Activated naive CD8-positive, alpha-beta T cell (primary cell): ENCODE data around the gene PRELP.

Experiments
- H3K27ac Mint-ChIP-seq: one replicate; pipeline ENCODE4 v1.8.0; 2021; ENCODE audit warnings: mixed read lengths
- H3K27me3 Mint-ChIP-seq: one replicate; pipeline ENCODE4 v1.8.0; 2021; ENCODE audit warnings: mixed read lengths
- H3K36me3 Mint-ChIP-seq: one replicate; pipeline ENCODE4 v1.8.0; 2021; ENCODE audit warnings: mixed read lengths
- H3K4me1 Mint-ChIP-seq: one replicate; pipeline ENCODE4 v1.8.0; 2021; ENCODE audit warnings: low read depth, mixed read lengths
- H3K4me3 Mint-ChIP-seq: one replicate; pipeline ENCODE4 v1.8.0; 2021; ENCODE audit warnings: mild to moderate bottlenecking, mixed read lengths
- H3K9me3 Mint-ChIP-seq: one replicate; pipeline ENCODE4 v1.8.0; 2021; ENCODE audit warnings: low read depth, mixed read lengths

Gene PRELP

GRCh38 chr1:203448521-203449061 lies 27.0 kb upstream of the PRELP start:
- Mint-ChIP-seq H3K4me1 (no peaks in the 10 kb centered on the region), H3K36me3 (no peaks in the 10 kb centered on the region), H3K4me3 (no peak overlapping the region), H3K9me3 (peaks cover 5% of the 10 kb centered on the region), H3K27ac (no peak overlapping the region), H3K27me3 (peaks cover 10% of the 10 kb centered on the region)

DNA sequence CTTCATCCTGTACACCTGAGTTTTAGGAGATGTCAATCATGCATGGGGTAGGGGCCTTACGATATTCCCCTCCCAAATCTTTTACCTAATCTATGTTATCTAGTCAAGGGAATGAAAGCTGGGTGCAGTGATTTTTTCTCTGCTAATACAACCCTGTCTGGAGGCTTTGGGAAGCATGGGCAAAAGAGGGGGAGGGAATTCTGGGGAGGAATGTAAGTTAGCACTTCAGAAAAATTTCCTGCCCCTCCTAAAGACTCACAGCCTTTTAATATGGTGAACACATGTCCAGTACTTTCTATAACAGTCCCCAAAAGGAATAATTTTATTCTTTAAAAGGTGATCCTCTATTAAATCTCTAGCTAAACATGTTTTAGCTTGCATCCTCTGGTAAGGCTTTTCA lies 25.6 kb upstream of the PRELP start:
- Mint-ChIP-seq H3K9me3 (peaks cover 3% of the 10 kb centered on the region), H3K4me3 (no peak overlapping the region), H3K27ac (no peak overlapping the region), H3K36me3 (no peaks in the 10 kb centered on the region), H3K4me1 (no peaks in the 10 kb centered on the region), H3K27me3 (peaks cover 11% of the 10 kb centered on the region)

DNA sequence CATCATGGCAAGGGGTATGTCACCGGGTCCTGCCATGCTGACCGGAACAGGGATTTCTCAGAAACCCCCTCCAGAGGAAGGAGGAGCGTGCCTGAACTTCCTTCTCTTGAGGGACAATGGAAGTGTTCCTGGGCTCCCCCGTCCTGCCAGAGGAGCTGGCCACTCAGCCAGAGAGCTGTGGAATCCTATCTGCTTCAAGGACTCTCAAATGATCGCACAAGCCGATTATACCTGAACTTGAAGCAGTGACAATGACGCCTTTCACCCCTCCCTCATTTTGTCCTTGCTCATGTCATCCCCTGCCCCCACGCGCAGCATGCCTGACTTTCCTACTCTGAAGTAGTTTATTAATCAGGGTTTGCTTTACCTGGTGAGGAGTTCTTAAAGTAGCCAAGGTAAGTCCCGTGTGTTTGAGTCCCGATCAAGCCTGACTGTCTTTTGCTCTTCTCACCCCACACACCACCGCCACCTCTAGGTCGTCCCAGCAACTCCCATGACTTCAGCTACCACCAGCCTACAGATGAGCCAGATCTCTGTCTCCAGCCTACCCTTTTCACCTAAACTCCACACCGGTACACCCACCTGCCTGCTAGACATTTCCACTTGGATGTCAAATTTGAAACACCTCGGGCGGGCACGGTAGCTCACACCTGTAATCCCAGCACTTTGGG lies 25.0 kb upstream of the PRELP start:
- no peaks in the 10 kb centered on the region for H3K36me3 Mint-ChIP-seq
- H3K27me3 Mint-ChIP-seq: peaks cover 11% of the 10 kb centered on the region
- no peaks in the 10 kb centered on the region for H3K4me1 Mint-ChIP-seq
- no peaks in the 10 kb centered on the region for H3K9me3 Mint-ChIP-seq
- no peak overlapping the region for H3K4me3 Mint-ChIP-seq
- no peak overlapping the region for H3K27ac Mint-ChIP-seq

GRCh38 chr1:203451836-203452784 lies 23.5 kb upstream of the PRELP start:
- Mint-ChIP-seq H3K27me3 (peaks cover 11% of the 10 kb centered on the region), H3K9me3 (no peaks in the 10 kb centered on the region), H3K4me3 (no peak overlapping the region), H3K36me3 (no peaks in the 10 kb centered on the region), H3K4me1 (no peaks in the 10 kb centered on the region), H3K27ac (no peak overlapping the region)

DNA sequence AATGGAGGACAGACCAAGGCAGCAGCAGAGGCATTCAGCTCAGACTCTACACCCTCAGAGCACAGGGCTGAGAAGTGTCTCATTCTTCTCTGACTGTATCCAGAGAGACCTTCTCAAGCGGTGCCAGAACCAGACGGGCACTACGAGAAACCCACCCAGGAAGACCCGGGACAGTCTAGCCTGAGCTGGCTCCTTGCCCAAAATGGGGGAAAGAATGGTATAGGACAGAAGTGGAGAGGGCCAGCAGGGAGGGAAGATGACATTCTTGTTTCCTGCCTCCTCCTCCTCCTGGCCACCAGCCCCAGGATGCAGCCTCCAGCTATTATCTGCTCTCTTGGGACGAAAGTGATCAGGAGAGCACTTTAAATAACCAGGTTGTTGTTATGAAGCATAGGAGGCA lies 22.6 kb upstream of the PRELP start:
- H3K36me3 Mint-ChIP-seq: no peaks in the 10 kb centered on the region
- no peak overlapping the region for H3K27ac Mint-ChIP-seq
- no peak overlapping the region for H3K4me3 Mint-ChIP-seq
- H3K9me3 Mint-ChIP-seq: no peaks in the 10 kb centered on the region
- H3K4me1 Mint-ChIP-seq: no peaks in the 10 kb centered on the region
- H3K27me3 Mint-ChIP-seq: peaks cover 11% of the 10 kb centered on the region

GRCh38 chr1:203453616-203454015 lies 22.0 kb upstream of the PRELP start:
- Mint-ChIP-seq H3K36me3 (no peaks in the 10 kb centered on the region), H3K9me3 (no peaks in the 10 kb centered on the region), H3K4me3 (no peak overlapping the region), H3K27me3 (peaks cover 11% of the 10 kb centered on the region), H3K4me1 (no peaks in the 10 kb centered on the region), H3K27ac (no peak overlapping the region)

- H3K27ac Mint-ChIP-seq: no peak overlapping the region
- H3K27me3 Mint-ChIP-seq: peaks cover 9% of the 10 kb centered on the region
- H3K36me3 Mint-ChIP-seq: no peaks in the 10 kb centered on the region
- no peaks in the 10 kb centered on the region for H3K9me3 Mint-ChIP-seq
- H3K4me3 Mint-ChIP-seq: no peak overlapping the region
- no peaks in the 10 kb centered on the region for H3K4me1 Mint-ChIP-seq
Measured at GRCh38 chr1:203454986-203455471, 20.6 kb upstream of the PRELP start.

DNA sequence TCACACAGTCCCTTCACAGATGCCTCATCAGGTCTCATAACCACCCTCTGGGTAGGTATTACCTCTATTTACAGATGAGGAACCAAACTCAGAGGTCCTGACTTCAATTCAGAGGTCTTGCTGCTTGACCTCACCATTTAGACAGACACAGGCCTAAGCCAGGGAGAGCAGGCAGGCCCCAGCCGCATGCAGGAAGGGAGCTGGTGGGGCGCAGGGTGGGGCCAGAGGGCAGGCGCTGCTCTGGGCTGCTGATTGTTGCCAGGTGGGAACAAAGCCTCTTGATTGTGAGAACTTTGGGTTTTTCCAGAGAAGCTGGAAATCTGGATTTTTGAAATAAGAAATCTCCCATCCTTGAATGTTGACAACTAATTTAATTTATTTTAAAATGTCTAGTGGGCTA lies 19.9 kb upstream of the PRELP start:
- H3K27me3 Mint-ChIP-seq: peaks cover 10% of the 10 kb centered on the region
- no peaks in the 10 kb centered on the region for H3K9me3 Mint-ChIP-seq
- no peak overlapping the region for H3K4me3 Mint-ChIP-seq
- no peaks in the 10 kb centered on the region for H3K36me3 Mint-ChIP-seq
- no peaks in the 10 kb centered on the region for H3K4me1 Mint-ChIP-seq
- no peak overlapping the region for H3K27ac Mint-ChIP-seq

DNA sequence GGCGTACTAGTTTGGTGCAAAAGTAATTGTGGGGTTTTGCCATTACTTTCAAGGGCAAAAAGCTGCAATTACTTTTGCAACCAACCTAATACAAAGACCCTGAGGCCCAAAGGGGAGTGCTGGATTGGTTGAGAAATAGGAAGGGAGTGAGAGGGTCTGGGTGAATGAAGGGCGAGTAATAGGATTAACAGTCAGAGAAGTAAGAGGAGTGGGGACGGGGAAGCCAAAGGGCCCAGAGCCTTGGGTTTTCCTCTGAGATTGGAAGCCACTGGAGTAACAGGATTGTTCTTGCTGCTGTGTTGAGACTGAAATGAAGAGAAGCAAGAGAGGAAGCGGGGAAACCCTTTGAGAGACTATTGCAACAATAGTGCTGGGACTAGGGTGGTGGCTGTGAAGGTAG lies 19.0 kb upstream of the PRELP start:
- no peak overlapping the region for H3K27ac Mint-ChIP-seq
- H3K4me3 Mint-ChIP-seq: no peak overlapping the region
- H3K9me3 Mint-ChIP-seq: no peaks in the 10 kb centered on the region
- H3K27me3 Mint-ChIP-seq: peaks cover 10% of the 10 kb centered on the region
- no peaks in the 10 kb centered on the region for H3K4me1 Mint-ChIP-seq
- H3K36me3 Mint-ChIP-seq: no peaks in the 10 kb centered on the region

DNA sequence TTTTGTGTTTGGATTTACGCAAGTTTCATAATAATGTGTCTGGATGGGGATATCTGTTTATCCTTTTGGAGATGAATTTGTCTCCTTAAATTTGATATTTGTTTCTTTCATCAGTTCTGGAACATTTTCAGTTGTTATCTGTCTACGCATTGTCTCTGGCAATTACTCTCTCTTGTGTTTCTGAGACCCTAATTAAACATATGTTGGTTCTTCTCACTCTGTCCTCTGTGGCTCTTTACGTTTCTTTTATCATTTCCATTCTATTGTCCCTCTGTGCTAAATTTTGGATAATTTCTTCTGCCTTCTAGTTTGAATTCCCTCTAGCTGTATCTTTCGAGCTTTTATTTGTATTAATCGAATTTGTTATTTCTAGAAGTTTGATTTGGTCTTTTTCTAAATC lies 17.5 kb upstream of the PRELP start:
- H3K27me3 Mint-ChIP-seq: peaks cover 7% of the 10 kb centered on the region
- H3K9me3 Mint-ChIP-seq: no peaks in the 10 kb centered on the region
- H3K4me1 Mint-ChIP-seq: no peaks in the 10 kb centered on the region
- no peaks in the 10 kb centered on the region for H3K36me3 Mint-ChIP-seq
- H3K27ac Mint-ChIP-seq: no peak overlapping the region
- no peak overlapping the region for H3K4me3 Mint-ChIP-seq

GRCh38 chr1:203459671-203460201 lies 15.9 kb upstream of the PRELP start:
- Mint-ChIP-seq H3K4me1 (no peaks in the 10 kb centered on the region), H3K27me3 (peaks cover 6% of the 10 kb centered on the region), H3K4me3 (no peak overlapping the region), H3K9me3 (no peaks in the 10 kb centered on the region), H3K27ac (no peak overlapping the region), H3K36me3 (no peaks in the 10 kb centered on the region)

GRCh38 chr1:203461717-203462116 lies 13.9 kb upstream of the PRELP start:
- H3K4me1 Mint-ChIP-seq: no peaks in the 10 kb centered on the region
- peaks cover 6% of the 10 kb centered on the region for H3K27me3 Mint-ChIP-seq
- no peaks in the 10 kb centered on the region for H3K36me3 Mint-ChIP-seq
- H3K27ac Mint-ChIP-seq: no peak overlapping the region
- H3K4me3 Mint-ChIP-seq: no peak overlapping the region
- no peaks in the 10 kb centered on the region for H3K9me3 Mint-ChIP-seq

GRCh38 chr1:203462143-203462542 lies 13.5 kb upstream of the PRELP start:
- Mint-ChIP-seq H3K9me3 (no peaks in the 10 kb centered on the region), H3K4me1 (no peaks in the 10 kb centered on the region), H3K36me3 (no peaks in the 10 kb centered on the region), H3K27ac (no peak overlapping the region), H3K27me3 (peaks cover 6% of the 10 kb centered on the region), H3K4me3 (no peak overlapping the region)

- Mint-ChIP-seq H3K9me3 (no peaks in the 10 kb centered on the region), H3K4me1 (no peaks in the 10 kb centered on the region), H3K27ac (no peak overlapping the region), H3K36me3 (no peaks in the 10 kb centered on the region), H3K27me3 (peaks cover 8% of the 10 kb centered on the region), H3K4me3 (no peak overlapping the region)
Measured at GRCh38 chr1:203462878-203463277, 12.7 kb upstream of the PRELP start.

DNA sequence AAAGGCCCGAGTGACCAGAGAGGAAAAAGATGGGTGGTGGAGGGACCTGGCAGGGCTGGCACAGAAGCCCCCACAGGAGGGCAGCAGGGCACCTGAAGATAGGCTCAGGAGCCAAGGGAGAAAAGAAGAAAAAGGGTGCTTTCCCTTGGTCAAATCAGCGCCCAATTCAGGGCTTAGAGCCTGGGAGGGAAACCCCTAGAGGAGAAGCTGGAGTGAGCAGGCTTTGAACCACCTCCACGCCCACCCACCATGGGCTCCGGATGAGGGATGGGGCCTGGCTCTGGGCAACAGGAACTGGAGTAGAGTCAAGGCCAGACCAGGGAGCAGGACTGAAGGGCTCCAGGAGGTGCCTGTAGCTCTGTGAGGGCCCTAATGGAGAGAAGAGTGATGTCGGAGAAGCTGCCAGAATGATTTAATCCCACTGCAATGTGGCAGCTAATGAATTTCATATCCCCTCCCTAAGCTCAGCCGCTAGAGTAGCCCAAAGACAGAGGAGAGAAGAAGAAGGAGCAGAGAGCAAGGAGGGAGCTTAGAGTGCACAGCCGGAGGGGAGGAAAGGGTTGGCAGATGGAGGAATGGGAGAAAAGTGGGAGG lies 12.0 kb upstream of the PRELP start:
- H3K27me3 Mint-ChIP-seq: peaks cover 8% of the 10 kb centered on the region
- H3K4me3 Mint-ChIP-seq: no peak overlapping the region
- H3K9me3 Mint-ChIP-seq: no peaks in the 10 kb centered on the region
- H3K27ac Mint-ChIP-seq: no peak overlapping the region
- no peaks in the 10 kb centered on the region for H3K36me3 Mint-ChIP-seq
- no peaks in the 10 kb centered on the region for H3K4me1 Mint-ChIP-seq
